Pons (tissue), 1 donor: Measurements from ENCODE around the gene PEX16.

Source experiments
- DNase-seq: peaks from one replicate; pipeline ENCODE4 v3.0.0-alpha.2; 2016; ENCODE audit warnings: low spot score

The PEX16 gene

DNA sequence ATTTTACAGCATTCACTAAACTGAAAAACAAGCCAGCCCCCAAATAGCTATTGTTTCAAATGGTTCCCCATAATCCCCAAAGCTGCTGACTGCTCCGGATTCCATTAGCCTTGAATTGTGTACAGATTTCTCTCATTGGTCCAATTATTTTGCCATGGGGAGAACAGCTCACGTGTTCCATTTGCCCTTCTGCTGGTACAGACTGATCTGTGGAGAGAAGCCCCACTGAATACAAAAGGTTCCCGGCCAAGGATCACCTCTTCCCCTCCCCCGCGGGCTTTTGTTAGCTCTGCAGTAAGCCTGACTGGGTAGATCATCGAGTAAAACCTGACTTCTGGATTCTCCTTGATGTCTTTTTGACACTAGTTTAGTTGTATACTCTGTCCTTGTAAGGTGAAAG is 41.3 kb downstream of the PEX16 start:
- no peak for DNase-seq

DNA sequence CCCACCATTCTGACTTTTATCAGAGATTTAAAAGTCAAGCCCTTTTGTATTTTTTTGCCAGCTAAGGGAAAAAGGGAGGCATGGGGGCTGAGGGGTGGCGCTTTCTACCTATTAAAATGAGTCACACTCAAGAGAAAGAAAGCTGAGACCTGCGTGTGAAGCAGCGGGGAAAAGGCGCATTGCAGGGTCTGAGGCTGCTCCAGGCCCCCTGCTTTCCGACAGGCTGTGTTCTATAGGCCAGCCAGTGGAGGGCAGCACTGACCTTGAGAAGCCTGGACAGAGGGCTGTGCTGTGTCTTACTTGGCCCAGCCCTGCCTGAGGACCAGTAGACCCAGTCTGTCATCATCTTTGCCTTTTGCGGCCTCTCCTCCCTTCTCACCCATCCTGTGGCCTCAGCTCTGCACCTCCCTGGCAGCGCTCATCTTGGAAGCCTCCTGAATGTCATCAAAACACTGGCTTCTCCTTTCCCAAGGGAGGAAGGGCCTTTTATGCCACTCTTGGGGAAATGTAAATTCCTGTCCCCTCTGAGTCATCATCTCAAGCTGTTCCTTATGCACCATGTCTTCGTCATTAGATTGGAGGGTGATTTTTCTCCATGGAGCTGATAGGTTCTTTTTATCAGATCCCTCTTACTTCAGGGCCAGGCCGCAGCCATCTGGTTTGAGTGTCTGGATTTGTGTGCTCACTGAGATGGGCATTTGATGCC is 44.9 kb downstream of the PEX16 start:
- DNase-seq: peak; percentile 82

- no peak for DNase-seq
Measured at GRCh38 chr11:45871638-45872037, 46.0 kb downstream of the PEX16 start.

- DNase-seq: no peak
Measured at GRCh38 chr11:45870706-45871105, 47.0 kb downstream of the PEX16 start.

- no peak for DNase-seq
Measured at GRCh38 chr11:45869551-45869950, 48.1 kb downstream of the PEX16 start.

GRCh38 chr11:45864041-45864440 is 53.6 kb downstream of the PEX16 start:
- no peak for DNase-seq

DNA sequence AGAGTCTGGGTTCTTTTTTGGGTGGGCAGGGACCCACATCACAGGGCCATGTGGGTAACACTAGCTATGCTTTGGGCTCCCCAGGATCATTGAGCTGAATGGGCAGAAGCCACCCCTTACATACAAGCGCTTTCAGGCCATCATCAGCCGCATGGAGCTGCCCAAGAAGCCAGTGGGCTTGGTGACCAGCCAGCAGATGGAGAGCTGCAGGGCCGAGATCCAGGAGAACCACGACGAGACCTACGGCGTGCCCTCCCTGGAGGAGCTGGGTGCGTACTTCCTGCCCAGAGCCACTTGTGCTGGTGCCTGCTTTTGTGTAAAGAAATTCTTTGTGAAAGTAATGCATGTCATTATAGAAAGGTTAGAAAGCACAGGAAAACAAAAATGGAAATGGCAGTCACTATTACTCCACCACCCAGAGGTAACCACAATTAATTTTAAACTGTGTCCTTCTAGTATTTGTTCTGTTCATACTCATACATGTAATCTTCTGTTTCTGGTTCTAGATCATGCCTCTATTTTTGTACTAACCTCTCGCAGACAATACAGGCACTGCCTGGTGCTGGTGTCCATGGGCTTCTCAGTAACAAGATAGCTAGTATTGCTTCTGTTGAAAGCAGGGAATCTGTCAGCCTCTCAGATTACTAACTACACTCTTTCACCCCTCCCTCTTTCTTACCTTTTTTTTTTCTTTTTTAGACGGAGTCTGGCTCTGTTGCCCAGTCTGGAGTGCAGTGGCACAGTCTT is 56.7 kb downstream of the PEX16 start:
- no peak for DNase-seq

DNA sequence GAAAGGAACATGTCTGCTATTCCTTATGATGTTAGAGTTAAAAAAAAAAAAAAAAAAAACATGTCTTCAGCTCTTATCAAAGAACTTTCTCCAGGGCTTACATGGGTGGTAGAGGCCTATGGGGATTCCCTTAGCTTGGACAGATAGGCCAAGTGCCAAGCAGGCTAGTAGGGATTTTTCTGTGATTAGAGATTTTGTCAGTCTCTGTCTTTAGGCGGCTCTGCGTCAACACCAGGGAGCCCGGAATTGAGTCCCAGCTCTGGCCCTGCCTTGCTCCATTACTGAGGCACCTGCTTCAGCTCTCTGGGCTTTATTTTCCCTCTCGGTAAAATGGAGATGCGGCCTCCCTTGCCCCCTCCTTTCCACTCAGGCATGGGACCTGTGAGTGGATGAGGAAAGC is 57.3 kb downstream of the PEX16 start:
- no peak for DNase-seq
